Right kidney (tissue), 1 donor: ENCODE measurements around the gene KCNK4.
A peak's percentile ranks its signal among the peaks of the same experiment; 100 is the strongest.

Source experiments
- DNase-seq: peaks from one replicate; pipeline ENCODE4 v3.0.0-alpha.2; 2016

The KCNK4 gene

GRCh38 chr11:64269540-64270220 is 21.4 kb upstream of the KCNK4 start:
- DNase-seq: peak; percentile 98

- DNase-seq: no peak
These were observed 15.9 kb upstream of the KCNK4 start for GRCh38 chr11:64275031-64275800.

GRCh38 chr11:64275841-64276240 is 15.3 kb upstream of the KCNK4 start:
- no peak for DNase-seq

- DNase-seq: no peak
These were observed 14.3 kb upstream of the KCNK4 start for GRCh38 chr11:64276653-64277431.

- DNase-seq: no peak
These were observed 12.4 kb upstream of the KCNK4 start for GRCh38 chr11:64278576-64279190.

GRCh38 chr11:64281957-64282770 is 8.9 kb upstream of the KCNK4 start:
- DNase-seq: no peak

- DNase-seq: no peak
These were observed 8.0 kb upstream of the KCNK4 start for GRCh38 chr11:64283092-64283491.

GRCh38 chr11:64284048-64284961 is 6.8 kb upstream of the KCNK4 start, which contains the start of gene BAD:
Gene BAD (minus strand): TSS chr11:64284665. CDS start chr11:64284368, 297 bp downstream.
- DNase-seq: peak; percentile 92

GRCh38 chr11:64284962-64285884 is 5.9 kb upstream of the KCNK4 start, which contains the start of gene GPR137:
Gene GPR137 (plus strand): TSS chr11:64285848. CDS start chr11:64286525, 677 bp downstream.
- peak; percentile 100 for DNase-seq

- DNase-seq: peak; percentile 53
These were observed 5.0 kb upstream of the KCNK4 start for GRCh38 chr11:64285885-64286800.

- DNase-seq: no peak
These were observed 4.3 kb upstream of the KCNK4 start for GRCh38 chr11:64286801-64287159.

- no peak for DNase-seq
These were observed 3.3 kb upstream of the KCNK4 start for GRCh38 chr11:64287676-64288352.

- DNase-seq: no peak
These were observed 2.8 kb upstream of the KCNK4 start for GRCh38 chr11:64288353-64288750.

- no peak for DNase-seq
These were observed 2.0 kb upstream of the KCNK4 start for GRCh38 chr11:64289002-64289564.

GRCh38 chr11:64290352-64291261 is 495 bp upstream of the KCNK4 start:
- DNase-seq: no peak
